GM13977 (cell line): Measurements from ENCODE around the gene RNU1-1.
"Not testable (repeated sequence)": the region's sequence is repeated elsewhere in the genome, so short reads cannot be mapped to it uniquely, and the experiment has no call there.

Source experiments
- DNase-seq: peaks from one replicate; pipeline ENCODE4 v3.0.0; 2012; ENCODE audit warnings: low spot score
- in situ Hi-C: fragments of 300-500 bp; cut with MboI; formaldehyde crosslinking; loops from one replicate; pipeline ENCODE4 v1.12.0; 2022; ENCODE audit warnings: low sequenced_read_pairs, low pct_unique_long_range_greater_than_20kb, mixed read lengths, inconsistent platforms; ENCODE audit not compliant: unreplicated experiment
- TF ChIP-seq, protein P1 (sequence below): IDR thresholded peaks from 2 replicates; pipeline ENCODE4 v1.5.1; 2012; ENCODE audit warnings: mild to moderate bottlenecking, control low read depth; ENCODE audit not compliant: insufficient read depth; ENCODE audit errors: extremely low read depth, missing control alignments

The RNU1-1 gene

GRCh38 chr1:16505870-16506269 is 8.2 kb downstream of the RNU1-1 start:
- DNase-seq, in situ Hi-C loops: not testable (repeated sequence)

- TF ChIP-seq, protein P1, sequence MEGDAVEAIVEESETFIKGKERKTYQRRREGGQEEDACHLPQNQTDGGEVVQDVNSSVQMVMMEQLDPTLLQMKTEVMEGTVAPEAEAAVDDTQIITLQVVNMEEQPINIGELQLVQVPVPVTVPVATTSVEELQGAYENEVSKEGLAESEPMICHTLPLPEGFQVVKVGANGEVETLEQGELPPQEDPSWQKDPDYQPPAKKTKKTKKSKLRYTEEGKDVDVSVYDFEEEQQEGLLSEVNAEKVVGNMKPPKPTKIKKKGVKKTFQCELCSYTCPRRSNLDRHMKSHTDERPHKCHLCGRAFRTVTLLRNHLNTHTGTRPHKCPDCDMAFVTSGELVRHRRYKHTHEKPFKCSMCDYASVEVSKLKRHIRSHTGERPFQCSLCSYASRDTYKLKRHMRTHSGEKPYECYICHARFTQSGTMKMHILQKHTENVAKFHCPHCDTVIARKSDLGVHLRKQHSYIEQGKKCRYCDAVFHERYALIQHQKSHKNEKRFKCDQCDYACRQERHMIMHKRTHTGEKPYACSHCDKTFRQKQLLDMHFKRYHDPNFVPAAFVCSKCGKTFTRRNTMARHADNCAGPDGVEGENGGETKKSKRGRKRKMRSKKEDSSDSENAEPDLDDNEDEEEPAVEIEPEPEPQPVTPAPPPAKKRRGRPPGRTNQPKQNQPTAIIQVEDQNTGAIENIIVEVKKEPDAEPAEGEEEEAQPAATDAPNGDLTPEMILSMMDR = no peak
- in situ Hi-C loops = no loop called here
- DNase-seq = no peak
Measured at GRCh38 chr1:16503494-16503893, 10.6 kb downstream of the RNU1-1 start.

DNA sequence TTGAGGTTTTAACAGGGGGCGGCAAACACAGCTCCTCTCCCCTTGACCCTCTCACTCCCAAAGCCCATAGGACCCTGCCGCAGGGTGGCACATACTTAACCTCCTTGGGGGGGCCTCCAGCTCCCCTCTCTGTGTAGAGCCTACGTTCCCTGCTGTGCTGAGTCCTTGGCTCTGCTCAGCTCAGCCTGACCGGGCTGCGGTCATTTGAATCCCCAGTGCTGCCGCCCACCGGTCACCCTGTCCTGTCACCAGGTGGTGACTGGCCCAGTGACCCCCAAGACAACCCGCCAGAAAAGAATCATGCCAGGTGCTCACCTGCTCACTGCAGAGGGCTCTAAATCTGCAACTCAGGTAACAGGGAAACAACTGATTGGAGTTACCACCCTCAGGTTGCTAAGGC is 12.6 kb downstream of the RNU1-1 start:
- in situ Hi-C loops, DNase-seq: not testable (repeated sequence)

DNA sequence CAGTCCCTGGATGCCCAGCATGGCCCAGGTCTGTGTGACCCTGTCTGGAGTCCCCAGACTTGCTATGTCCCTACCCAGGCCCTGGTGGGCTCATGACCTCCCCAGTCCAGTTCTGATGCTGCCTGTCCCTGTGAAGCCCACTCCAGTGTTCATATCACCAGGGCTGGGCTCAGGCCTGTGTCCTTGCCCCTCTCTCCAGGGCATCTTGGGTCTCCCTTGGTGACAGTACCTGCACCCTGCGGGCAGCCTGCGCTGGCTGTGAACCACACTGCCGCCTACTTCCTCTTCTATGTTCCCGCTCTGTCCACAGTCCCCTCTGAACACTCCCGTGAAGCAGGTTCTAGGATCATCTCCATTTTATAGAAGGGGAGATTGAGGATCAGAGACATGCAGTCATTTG is 13.1 kb downstream of the RNU1-1 start:
- in situ Hi-C loops, DNase-seq: not testable (repeated sequence)

GRCh38 chr1:16500466-16500865 is 13.6 kb downstream of the RNU1-1 start:
- in situ Hi-C loops, DNase-seq: not testable (repeated sequence)

GRCh38 chr1:16498573-16499413 is 15.3 kb downstream of the RNU1-1 start:
- DNase-seq = peak; percentile 99
- in situ Hi-C loops = no loop called here
- TF ChIP-seq, protein P1 = peak; percentile 36

GRCh38 chr1:16498047-16498446 is 16.0 kb downstream of the RNU1-1 start:
- in situ Hi-C loops, DNase-seq: not testable (repeated sequence)

DNA sequence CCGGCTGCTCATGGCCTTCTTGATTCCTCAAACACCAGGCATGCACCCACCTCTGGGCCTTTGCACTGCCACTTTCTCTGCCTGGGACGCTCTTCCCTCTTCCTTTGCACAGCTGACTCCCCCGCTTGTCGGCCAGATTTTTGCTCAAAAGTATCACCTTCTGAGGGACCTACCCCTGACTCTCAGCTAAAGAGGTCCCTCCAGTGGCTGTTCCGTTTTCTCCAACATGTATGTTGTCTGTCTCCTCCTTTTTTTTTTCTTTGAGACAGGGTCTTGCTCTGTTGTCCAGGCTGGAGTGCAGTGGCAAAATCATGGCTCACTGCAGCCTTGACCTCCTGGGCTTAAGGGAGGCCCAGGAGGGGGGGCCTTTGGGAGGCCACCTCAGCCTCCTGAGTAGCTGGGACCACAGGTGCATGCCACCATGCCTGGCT is 16.6 kb downstream of the RNU1-1 start:
- in situ Hi-C loops, DNase-seq: not testable (repeated sequence)
- TF ChIP-seq, protein P1 = peak; percentile 5

GRCh38 chr1:16493731-16494130 is 20.4 kb downstream of the RNU1-1 start:
- in situ Hi-C loops, DNase-seq: not testable (repeated sequence)

GRCh38 chr1:16492937-16493336 is 21.1 kb downstream of the RNU1-1 start:
- in situ Hi-C loops = not testable (repeated sequence)

More at GRCh38 chr1:16492937-16493336, 21.1 kb downstream of the RNU1-1 start:
- DNase-seq = not testable (repeated sequence)
